Hindlimb muscle (tissue), 1 donor: Measurements from ENCODE around the gene CCR7. TPM values are rescaled to one million over a fixed set of nuclear protein-coding genes. Genes with fewer than 3 reads are reported as not detected.

ENCODE experiments used
- DNase-seq: peaks from one replicate; pipeline ENCODE4 v3.0.0-alpha.2; 2013
- polyA plus RNA-seq: library from polyadenylated mRNA; unstranded; fragments of 120-200 nt; gene quantifications from one replicate; pipeline ENCODE4 v1.2.1, GENCODE V29; 2013; ENCODE audit not compliant: insufficient read length

Gene CCR7
- polyA plus RNA-seq, 1 donor: 0.49 TPM

DNA sequence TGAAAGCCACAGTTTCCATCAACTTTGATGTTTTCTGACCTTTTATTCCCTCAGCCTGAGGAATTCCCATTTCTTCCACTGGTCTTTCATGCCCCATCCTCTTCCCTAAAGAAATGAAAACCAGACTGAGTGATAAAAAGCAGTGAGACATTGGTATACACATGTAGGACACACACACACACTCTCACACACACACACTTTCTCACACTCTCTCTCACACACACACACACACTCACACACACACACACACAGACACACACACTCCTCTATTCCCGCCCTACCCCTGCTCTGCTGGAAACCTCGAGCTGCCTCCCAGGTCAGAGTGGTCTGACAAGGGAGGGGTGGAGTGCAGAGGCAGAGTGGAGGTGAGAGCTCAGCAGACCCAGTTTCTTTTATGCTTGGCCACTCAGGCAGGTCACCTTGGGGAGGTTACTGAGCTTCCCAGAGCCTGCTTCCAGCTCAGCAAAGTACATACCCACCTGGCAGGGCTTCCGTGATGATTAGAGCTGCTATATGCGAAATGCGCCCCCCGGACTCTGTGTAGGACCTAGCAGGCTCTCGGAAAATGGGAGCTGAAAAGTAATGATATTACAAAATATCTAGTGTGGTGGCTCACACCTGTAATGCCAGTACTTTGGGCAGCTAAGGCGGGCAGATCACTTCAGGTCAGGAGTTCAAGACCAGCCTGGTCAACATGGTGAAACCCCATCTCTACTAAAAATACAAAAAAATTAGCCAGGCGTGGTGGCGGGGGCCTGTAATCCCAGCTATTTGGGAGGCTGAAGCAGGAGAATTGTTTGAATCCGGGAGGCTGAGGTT is 30.7 kb downstream of the CCR7 start:
- no peak for DNase-seq

DNA sequence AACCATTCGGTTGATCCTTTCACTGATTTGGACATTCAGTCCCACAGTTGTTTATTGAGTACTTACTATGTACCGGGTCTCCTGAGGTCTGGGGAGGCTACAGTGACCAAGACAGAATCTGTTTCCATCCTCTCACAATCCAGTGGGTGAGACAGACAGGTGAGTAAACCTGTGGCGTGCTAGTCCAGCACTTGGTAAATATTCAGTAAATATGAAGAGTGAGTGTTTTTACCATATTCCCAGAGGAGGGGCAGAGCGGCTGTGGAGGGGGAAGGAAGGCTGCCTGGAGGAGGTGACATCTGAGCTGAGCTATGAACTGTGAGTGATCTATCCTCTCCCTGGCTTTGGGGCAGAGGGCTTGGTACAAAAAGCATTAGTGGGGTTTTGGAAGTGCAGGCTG is 31.4 kb downstream of the CCR7 start:
- DNase-seq: no peak

DNA sequence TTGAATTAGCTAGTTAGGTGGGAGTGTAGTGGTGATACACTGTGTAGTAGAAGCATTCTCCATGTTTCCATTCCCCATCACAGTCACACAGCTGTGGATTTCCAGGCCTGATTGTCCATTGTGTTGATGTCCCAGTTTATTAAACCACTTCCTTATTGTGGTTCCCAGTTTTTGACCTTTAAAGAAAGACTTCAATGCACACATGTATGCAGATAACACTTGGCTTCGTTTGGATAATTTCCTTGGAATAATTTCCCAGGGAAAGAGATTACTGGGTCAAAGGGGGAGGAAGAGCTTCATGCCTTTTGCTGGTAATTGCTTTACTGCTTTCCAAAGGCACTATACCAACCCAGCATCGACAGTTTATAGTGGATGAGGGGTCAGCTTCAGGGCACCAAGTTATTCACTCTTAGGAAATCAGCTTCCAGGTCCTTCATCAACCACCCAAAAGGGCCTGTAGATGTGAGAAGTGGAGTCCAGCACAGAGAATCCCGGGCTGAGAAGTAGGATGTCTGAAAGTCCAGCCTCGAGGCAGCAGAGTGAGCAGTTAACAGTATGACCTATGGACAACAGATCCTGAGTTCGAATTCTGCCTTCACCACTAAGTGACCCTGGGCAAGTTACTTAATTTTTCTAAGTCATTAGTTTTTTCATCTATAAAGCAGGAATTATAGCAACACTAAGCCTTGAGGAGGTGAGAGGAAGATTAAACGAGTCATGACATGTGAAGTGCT is 32.6 kb downstream of the CCR7 start:
- no peak for DNase-seq

DNA sequence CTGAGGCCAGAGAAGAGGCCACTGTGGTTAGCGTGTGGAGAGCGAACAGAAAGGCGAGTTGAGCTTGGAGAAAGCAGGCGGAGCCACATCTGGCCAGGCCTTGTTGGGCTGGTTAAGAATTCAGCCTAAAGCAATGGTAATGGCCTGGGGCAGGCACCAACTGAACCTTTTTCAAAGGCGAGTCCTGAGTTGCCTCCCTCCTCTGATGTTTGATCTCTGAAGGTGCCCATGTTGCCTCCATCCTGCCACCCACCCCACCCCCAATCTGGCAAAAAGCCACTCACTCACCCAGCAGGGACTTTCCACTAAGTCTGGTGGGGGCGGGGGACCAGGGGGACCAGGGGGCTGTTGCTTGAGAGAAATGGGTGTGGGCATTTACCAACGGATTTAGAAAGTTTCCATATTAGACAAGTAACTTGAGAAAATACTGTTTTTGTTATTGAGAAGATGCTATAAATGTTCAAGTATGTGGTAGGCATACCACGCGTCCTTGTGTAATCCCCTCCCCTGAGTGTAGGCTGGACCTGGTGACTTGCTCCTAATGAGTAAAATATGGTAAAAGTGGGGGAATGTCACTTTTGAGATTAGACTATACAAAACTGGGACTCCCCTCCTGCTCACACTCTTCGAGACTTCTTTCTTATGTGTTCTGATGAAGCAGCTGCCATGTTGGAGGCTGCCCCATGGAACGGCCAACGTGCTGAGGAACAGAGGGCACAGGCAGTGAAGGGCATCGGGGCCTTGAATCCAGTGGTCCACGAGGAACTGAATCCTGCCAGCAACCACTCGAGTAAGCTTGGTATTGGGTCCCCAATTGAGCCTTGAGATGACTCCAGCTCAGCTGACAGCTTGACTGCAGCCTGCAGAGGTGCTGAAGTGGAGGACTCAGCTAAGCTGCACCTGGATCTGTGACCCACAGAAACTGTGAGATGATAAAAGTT is 34.0 kb downstream of the CCR7 start:
- no peak for DNase-seq

DNA sequence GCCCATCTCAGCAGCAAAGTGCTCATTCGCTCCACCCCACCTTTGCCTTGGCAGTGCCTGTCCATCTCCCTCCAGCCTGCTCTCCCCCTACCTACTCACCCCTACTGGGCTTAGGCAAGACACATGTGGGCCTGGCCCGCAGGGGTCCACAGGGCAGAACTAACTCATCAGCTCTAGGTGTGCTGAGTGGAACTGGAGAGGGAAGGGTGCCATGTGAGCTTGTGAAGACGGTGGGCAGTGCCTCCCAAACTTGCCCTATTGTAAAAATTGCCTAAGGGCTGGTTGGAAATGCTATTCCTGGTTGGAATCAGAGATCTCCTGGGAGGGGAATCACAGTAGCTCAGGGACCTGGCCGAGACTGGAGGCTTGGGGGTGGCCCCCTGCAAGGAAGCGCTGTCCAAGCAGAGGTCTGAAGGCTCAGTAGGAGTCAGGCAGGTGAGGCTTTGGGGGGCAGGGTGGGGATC is 34.7 kb downstream of the CCR7 start:
- no peak for DNase-seq

DNA sequence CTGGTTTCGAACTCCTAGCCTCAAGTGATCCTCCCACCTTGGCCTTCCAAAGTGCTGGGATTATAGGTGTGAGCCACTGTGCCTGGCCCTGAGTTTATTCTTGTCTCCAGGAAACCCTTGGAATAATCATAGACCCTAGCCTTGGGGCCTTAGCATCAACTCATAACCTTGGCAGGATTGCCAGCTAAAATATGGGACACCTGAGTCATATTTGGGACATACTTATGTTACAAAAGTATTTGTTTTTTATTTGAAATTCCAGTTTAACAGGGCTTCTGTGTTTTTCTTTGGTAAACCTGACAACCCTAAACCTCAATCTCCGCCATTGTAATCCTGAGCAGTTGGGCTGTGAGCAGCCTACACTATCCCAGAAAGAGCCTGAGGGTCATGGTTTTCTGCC is 35.3 kb downstream of the CCR7 start:
- DNase-seq: no peak

DNA sequence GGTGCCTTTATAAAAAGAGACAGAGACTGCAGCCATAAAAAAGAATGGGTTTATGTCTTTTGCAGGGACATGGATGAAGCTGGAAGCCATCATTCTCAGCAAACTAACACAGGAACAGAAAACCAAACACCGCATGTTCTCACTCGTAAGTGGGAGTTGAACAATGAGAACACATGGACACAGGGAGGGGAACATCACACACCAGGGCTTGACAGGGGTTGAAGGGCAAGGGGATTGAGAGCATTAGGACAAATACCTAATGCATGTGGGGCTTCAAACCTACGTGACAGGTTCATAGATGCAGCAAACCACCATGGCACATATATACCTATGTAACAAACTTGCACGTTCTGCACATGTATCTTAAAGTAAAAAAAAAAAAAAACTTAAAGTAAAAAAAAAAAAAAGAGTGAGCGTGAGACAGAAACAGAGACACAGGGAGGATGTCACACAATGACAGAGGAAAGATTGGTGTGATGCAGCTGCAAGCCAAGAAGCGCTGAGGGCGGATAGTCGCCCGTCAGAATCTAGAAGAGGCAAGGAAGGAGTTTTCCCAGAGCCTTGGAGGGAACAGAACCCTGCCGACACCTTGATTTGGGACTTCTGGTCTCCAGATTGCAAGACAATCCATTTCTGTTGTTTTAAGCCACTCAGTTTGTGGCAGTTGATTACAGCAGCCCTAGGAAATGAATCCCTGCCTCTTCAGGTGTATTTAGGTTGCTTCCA is 36.4 kb downstream of the CCR7 start:
- DNase-seq: no peak

DNA sequence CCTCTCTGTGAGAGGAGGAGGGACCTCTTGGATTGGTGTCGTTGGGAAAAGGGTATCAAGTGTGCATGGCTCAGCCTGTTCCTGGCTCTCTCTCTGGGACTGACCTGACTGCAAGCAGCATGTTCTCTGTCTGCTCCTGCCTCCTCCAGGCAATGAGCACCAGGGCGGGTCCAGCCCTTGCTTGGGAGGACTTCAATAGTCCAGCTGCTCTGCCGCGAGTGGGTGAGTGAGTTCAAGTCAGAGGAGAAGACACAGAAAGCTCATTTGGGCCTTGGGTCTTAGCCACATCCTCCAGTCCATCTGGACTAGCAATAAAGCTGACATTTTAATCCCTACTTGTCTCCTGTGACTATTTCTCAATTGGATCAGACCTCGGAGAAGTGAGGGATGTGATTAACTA is 38.6 kb downstream of the CCR7 start:
- DNase-seq: no peak

DNA sequence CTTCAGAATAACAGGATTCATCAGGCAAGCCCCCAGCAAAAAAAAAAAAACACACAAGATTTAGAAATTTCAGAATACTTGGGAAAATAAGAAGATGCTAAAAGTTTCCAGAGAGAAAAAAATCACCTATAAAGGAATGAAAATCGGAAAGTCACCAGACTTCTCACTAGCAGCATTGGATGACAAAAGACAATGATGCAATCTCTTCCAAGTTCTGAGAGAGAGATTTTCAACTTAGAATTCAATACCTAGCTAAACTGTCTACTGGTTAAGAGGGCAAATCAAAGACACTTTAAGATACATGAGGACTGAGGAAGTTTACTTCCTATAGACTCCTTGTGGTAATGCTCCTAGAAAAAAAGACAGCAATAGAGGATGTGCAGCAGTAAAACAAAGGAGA is 40.0 kb downstream of the CCR7 start:
- DNase-seq: no peak

DNA sequence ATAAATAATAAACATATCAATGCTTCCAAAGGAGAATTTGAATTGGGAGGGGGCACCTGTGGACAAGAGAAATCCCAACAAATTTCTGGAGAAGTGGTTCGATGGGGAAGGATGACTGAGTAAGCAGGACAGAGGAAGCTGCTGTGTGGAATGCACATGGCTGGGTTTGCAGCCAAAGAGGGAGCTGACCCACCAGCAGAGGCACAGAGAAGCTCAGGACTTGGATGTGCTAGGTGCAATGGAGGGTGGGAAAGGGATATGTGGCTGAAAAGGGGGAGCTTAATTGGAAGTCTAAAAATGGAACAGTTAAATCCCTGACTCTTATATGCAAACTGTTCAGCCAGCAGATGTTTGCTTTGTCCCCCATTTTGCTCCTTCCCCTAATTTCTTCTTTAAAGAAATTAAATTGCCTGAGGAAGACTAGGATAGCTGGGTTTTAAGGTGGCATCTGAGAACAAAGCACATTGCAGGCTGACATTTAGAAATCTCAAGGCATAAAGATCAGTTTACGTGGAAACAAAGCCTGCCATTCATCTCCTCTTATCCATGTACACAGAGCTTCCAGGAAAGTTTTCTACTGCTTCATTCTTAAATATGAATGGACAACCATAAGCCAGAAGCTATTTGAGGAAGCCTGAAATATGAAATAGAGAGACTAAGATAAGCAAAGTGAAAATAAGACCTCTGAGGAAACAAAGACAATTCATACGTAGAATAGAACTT is 40.9 kb downstream of the CCR7 start:
- DNase-seq: no peak

DNA sequence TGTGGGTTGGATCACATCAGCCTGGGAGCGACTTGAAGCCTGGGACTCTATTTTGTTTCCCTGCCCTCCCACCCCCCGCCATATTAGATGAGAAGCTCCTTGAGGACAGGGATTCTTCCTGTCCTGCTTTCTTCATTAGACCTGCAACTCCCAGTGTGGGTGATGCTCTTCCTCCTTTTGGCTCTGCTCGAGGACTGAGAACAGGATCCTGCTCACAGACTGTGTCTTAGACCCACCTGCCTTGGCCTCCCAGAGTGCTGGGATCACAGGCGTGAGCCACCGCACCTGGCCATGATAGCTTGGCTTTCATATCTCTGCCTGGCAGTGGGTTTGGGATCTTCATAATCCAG is 42.3 kb downstream of the CCR7 start:
- no peak for DNase-seq

DNA sequence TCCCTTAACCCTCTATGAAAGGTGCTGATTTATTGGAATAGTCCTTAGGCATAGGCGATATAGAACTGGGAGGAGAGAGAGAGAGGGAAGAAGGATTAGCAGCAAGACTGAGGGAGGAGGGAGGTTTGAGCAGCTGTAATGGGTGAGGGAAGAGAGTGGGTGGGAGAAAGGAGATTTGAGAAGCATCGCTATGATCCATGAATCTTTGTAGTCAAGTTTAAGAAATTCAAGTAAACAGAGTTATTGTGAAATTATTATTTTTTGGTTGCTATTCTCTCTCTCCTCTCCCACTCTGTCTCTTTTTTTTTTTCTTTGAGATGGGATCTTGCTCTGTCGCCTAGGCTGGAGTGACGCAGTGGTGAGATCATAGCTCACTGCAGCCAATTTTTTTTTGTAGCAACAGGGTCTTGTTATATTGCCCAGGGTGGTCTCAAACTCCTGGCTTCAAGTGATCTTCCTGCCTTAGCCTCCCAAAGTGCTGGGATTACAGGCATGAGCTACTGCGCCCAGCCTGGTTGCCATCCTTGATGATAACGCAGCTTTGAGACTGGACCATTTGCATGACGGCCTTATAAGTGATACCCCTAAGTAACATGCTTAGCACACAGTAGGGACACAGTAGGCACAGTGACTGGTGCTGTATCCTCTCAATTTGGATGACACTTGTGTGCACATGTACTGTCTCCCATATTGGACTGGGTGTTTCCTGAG is 42.9 kb downstream of the CCR7 start:
- no peak for DNase-seq

DNA sequence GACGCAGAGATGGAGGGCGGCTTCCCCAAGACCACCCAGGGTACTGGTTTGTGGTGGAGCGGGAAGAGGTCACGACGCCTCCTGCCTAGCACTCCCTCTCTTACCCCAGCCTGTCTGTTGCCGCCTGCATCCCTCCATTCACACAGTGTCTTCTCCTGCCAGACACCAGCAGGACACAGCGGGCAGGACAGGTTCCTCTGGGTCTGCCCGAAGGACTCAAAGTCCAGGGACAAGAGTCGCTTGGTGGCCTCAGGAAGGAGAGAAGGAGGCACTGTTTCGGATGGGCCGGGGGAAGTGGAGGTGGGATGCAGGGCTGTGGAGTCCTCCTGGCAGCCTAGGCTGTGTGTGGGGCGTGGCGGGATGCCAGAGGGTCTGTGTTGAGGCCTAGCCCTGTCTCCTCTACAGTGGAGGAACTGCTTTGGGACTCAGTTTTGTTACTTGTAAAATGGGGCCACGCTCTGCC is 44.2 kb downstream of the CCR7 start:
- no peak for DNase-seq

DNA sequence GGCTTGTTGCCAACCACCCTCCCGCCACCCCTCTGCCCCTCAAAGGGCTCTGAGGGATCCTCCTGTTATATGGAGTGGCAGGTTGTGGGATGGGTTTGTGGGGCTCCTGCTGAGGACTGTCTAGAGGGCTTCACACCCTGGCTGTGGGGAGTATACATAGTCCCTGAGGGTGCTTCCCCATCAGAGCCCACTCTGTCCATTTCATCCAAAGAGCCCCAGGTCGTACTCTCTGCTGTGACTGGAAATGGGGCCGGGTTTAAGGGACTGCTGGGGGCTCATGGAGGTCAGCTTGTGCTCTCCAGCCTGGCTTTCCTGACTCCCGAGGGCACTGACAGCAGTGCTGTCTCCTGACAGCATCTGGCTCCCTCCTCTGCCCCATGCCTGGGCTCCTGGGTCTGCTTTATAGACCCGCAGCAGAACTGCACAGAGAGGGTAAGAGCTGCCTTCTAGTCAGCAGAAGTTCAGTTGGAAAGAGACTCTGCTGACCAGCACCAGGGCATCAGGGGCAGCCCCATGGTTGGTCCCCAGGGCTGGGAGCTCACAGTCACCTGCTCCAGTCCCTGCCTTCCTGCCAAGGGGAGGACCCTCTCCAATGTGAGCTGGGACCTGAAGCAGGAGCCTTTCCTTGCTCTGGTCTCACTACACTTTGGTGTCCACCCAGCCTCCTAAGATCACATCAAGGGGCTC is 46.0 kb downstream of the CCR7 start:
- DNase-seq: no peak

DNA sequence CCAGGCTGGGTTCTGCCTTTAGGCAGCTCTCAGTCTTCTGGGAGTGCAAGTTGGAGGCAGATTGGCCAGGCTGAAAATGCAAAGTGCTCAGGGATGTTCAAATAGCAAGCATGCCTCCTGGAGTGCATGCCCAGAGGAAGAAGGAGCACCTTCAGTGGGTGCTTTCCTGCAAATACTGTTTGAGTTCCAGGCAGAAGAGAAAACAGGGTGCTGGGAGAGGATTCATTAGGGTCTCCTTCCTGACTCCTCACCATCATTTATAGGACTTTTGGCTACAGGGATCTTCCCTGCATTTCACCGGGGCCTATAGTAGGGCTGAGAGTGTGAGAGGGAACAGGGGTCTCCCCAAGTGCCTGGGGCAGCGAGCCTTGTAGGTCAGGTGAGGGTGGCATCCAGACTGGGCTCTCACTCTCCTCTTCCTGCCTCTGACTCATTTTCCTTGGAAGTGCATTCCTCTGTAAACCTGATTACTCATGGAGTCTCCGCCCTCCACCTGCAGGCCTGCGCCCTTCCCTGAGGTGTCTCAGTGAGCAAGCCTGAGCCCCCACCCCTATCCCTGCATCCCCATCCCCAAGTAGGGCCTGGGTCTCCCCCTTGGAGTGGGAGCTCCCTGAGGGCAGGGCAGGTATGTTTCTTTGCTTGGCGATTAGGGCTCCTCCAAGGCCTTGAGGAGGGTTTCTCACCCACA is 46.7 kb downstream of the CCR7 start:
- DNase-seq: no peak

DNA sequence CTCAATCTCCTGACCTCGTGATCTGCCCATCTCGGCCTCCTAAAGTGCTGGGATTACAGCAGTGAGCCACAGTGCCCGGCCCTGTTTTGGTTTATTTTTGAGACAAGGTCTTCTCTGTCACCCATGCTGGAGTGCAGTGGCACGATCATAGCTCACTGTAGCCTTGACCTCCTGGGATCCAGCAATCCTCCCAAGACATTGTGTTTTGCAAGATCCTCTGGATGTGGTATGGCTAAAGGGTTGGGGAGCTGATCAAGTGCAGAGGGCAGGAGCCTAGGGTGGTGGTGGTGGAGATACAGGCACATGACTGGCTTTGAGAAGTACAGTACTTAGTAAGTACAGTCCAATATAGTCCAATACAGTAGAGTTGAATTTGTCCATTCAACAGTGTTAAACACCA is 47.3 kb downstream of the CCR7 start:
- DNase-seq: no peak

DNA sequence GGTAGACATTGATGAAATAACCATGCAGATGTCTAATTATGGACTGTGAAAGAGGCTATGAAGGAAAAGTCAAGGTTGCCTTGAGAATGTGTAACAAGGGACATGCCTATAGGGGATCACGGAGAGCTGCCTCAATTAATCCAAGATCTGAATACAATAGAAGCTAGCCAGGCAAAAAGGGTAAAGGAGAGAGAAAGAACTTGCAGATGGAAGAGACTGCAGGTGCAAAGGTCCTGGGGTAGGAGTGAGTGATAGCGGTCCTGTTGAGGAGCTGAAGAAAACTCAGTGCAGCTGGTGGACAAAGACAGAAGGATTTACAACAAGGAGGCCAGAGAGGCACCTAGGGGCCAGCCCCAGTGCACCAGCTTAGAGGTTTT is 48.0 kb downstream of the CCR7 start:
- DNase-seq: no peak

DNA sequence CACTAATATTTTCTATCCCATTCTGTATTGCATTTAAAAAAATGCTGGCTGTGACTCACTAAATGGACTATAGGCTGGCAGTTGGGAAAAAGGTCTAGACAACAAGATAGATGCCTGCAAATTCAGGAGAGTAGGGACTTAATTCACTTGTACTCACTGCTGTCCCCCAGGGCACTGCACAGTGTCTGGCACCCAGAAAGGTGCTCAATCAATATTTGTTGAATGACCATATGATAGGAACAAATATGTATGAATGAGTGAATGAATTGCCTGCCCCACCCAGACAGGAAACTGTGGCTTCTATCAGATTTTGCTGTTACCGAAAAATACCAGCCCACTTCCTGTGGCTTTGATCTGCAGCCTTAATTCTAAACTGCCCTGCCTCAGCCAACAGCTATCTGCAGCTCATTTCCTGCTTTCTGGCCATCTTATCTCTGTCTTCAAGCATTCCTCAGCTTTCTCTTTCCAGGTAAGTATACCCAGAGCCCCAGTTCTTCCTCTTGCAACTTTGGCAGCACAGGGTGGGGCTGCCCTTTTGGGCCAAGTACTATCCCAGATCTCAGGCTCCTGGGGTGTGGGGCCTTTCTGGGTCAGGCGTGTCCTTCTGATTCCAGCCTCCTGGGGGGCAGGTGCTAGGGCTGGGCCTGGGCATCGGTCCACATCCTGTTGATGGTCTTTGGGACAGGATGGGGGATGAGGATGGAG is 48.5 kb downstream of the CCR7 start:
- DNase-seq: no peak

DNA sequence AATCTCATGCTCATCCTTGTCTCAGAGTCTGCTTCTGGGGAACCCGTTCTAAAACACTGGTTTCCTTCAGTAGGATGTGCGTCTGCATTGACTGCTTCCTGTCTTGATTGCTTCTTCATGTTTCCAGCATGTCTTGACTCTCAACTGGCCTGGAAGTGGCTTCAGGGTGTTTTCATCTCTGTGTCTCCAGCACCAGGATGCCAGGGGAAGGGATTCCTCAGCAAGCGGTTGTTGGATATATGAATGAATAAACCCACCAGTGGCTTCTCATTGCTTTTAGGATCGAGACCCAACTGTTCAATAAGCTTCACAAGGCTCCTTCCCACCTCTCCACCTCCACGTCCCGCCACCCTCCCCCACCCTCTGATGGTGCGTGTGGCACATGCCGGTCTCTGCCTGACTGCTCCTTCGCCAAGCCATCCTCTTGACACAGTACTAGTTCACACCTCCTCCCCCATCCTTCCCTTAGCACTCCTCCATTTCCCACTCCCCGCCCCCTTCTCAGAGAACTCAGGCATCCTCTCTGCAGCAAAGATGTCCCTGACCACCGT is 49.7 kb downstream of the CCR7 start:
- no peak for DNase-seq
